Hepatocyte (in vitro differentiated cells): ENCODE data around the gene TBC1D7.

Source experiments
- CTCF ChIP-seq: fragments of 200-600 bp; sonication (generic); IDR thresholded peaks from 2 replicates; pipeline ENCODE4 v1.5.1; 2016; ENCODE audit warnings: antibody characterized with exemption, mild to moderate bottlenecking; ENCODE audit not compliant: poor library complexity
- EZH2 ChIP-seq: fragments of 200-600 bp; sonication (generic); IDR thresholded peaks from 2 replicates; pipeline ENCODE4 v1.6.1; 2016; ENCODE audit warnings: antibody characterized with exemption, mild to moderate bottlenecking, borderline replicate concordance
- EZH2phosphoT487 ChIP-seq: fragments of 200-600 bp; sonication (generic); IDR thresholded peaks from one replicate; pipeline ENCODE4 v1.6.1; 2018; ENCODE audit warnings: antibody characterized with exemption, mild to moderate bottlenecking, low read depth, moderate library complexity; ENCODE audit not compliant: unreplicated experiment, severe bottlenecking

DNA sequence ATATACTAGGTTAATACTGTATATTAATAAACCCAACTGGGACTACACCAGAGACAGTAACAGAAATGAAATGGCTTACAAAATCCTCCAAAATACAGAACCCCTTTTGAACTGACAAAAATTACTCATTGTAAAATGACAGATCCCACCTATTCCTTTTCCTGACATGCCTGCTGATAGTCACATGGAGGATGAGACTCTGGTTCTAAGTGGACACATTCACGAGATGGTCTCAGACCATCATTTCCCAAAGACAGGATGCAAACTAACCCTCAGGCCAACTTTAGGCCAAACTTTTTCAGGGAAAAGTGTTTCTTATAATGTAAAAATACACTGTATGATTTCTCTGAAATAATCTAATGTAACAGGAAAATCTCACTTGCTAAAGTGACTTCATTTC is 22.5 kb downstream of the TBC1D7 start:
- TF ChIP-seq CTCF (no peak), EZH2phosphoT487 (no peak), EZH2 (no peak)
